HG03025 (cell line): ENCODE results near the gene RXFP3.

Experiments
- ATAC-seq: cut with Tn5 transposase; IDR thresholded peaks from one replicate; pipeline ENCODE4 v1.9.1; 2021; ENCODE audit warnings: mild to moderate bottlenecking, moderate library complexity; ENCODE audit not compliant: unreplicated experiment, low FRiP score

Gene RXFP3

DNA sequence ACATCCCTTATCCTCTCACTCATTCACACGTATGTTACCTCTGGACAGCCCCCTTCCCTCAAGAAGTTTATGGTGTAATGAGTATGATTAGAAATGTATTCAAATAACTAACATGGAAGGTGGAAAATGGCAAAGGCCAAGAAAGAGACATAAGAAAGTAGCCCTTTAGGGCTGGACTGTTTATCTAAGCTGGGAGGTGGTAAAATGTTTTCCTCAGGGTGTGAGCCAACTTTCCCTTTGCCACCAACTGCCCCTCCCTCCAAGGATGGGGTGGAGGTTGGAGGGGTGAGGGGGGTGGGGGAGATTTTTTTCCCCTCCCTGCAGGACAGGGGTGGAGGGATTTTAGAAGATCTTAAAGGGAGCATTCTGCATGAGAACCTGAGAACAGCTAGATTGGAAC lies 40.1 kb downstream of the RXFP3 start:
- no peak for ATAC-seq

DNA sequence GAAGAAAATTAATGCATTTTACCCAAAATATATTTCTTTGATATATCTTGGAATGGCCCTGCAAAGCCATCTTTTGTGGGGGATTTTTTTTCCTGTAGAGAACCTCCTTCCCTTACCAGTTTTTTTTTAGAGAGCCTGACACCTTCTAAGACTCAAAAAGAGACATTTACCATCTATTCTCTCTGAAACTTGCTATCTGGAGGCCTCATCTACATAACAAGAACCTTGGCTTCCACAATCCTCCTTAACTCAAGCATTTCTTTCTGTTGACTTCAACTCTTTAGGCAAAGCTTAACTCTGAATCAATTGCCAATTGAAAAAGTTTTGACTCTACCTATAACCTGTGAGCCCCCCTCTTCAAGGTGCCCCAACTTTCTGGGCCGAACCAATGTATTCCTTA lies 42.1 kb downstream of the RXFP3 start:
- no peak for ATAC-seq

- ATAC-seq, result no peak
Observed at GRCh38 chr5:33980030-33980429, 43.8 kb downstream of the RXFP3 start.

DNA sequence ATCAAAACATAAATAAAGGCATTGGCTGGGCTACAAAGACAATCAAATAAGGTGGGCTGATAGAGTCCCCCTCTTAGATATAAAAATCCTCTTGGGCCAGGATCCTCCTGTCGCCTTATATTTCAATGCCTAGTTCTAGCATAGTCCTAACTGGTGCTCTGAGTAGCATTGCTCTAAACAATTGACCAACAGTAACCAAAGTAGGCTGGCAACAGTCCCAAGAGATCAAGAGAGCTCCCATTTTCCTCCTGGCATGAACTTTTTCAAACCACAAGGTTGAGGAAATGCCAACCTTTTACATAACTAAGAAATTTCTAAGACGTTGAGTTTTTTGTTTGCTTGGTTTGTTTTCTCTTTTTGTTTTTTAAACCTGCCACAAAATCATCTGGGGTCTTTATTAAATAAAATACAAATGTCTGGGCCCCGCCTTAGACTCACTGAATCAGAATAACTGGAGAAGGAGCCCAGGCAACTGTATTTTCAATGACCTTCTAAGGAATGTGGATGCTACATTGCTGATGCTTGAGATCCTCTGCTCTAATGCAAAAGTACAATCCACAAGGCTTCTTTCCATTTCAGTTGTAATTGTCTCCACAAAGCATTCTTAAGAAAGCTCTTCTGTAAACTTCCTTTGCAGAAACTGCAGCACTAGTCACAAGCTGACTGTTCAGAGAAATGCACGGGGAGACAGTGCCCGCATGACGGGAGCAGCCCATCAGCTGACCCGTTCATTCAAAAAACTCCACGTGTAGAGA lies 45.4 kb downstream of the RXFP3 start:
- ATAC-seq, result no peak

GRCh38 chr5:33984178-33984577 lies 48.0 kb downstream of the RXFP3 start:
- ATAC-seq, result no peak

GRCh38 chr5:33984671-33985124 lies 48.5 kb downstream of the RXFP3 start, which contains the start of gene SLC45A2:
TSS of gene SLC45A2 (minus strand) at chr5:33984693. CDS start at chr5:33984583, 110 bp downstream.
- no peak for ATAC-seq

DNA sequence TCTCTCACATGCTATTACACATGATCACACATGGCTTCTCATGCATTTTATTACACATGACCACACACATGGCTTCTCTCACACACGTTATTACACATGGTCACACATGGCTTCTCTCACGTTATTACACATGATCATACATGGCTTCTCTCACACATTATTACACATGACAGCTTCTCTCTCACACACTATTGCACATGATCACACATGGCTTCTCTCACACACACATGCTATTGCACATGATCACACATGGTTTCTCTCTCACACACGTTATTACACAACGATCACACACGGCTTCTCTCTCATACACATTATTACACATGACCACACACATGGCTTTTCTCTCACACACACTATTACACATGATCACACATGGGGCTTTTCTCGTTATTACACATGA lies 49.3 kb downstream of the RXFP3 start:
- no peak for ATAC-seq
